Measurements from ENCODE around the gene HEXD.

The HEXD gene

DNA sequence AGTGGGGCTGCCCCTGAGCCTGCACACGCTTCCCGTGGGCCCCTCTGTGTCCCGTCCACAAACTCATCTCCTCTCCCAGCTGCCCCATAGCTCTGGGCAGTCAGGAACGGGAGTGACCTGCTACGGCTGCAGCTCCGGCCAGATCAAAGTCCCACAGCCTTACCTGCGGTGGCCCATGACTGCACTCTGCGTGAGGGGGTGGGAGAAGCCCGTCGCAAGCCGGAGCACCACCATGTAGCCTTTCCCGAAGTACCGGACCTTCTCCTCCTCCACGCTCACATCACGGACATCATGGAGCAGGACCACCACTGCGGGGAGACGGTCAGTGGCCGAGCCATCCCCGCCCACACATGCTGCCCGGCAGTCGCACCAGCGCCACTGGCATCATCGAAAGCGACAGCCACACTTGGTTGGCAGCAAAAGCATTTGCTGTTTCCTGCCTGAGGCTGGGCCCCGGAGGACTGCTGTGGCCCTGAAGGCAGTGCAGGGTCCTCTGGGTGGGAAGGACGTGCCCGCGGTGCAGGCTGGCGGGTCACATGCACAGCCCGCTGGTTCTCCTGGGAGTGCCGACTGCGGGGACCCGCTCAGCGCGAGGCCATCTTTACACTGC lies 26.2 kb downstream of the HEXD start:
- DNase-seq (ENCODE audit: insufficient read length, low spot score) (no peak), FAIRE-seq (no peak)
- TF ChIP-seq, protein P1, sequence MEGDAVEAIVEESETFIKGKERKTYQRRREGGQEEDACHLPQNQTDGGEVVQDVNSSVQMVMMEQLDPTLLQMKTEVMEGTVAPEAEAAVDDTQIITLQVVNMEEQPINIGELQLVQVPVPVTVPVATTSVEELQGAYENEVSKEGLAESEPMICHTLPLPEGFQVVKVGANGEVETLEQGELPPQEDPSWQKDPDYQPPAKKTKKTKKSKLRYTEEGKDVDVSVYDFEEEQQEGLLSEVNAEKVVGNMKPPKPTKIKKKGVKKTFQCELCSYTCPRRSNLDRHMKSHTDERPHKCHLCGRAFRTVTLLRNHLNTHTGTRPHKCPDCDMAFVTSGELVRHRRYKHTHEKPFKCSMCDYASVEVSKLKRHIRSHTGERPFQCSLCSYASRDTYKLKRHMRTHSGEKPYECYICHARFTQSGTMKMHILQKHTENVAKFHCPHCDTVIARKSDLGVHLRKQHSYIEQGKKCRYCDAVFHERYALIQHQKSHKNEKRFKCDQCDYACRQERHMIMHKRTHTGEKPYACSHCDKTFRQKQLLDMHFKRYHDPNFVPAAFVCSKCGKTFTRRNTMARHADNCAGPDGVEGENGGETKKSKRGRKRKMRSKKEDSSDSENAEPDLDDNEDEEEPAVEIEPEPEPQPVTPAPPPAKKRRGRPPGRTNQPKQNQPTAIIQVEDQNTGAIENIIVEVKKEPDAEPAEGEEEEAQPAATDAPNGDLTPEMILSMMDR (IDR thresholded peaks at IDR 0.05; ENCODE audit: insufficient read depth, missing control alignments) = no peak

DNA sequence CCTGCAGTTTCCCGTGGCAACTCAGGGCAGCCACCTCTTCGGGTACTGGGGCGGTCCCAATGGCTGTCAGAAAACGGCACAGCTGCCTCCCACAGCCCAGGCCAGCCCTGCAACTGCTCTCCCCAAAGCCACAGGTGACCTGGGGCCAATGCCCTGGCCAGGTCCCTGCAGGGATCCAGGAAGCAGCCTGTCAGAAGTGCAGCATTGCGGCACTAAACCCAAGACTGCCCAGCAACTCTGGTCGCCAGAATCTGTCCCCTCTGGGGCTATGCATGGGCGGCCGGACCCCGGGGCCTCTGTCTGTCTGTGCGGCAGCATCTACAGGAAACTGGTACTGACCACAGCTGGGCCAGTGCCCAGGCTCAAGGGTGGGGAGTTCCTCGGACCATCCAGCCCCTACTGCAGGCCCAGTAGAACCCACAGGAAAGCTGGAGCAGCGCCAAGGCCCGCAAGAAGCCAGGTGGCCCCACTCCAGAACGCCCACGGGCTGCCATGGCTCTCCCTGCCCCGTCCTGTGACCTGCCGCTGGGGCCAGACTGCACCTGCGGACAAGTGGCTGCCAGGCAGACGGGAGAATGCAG lies 26.9 kb downstream of the HEXD start:
- TF ChIP-seq, protein P1 (IDR thresholded peaks at IDR 0.05; ENCODE audit: insufficient read depth, missing control alignments) = no peak
- no peak for FAIRE-seq
- no peak for DNase-seq (ENCODE audit: insufficient read length, low spot score)

DNA sequence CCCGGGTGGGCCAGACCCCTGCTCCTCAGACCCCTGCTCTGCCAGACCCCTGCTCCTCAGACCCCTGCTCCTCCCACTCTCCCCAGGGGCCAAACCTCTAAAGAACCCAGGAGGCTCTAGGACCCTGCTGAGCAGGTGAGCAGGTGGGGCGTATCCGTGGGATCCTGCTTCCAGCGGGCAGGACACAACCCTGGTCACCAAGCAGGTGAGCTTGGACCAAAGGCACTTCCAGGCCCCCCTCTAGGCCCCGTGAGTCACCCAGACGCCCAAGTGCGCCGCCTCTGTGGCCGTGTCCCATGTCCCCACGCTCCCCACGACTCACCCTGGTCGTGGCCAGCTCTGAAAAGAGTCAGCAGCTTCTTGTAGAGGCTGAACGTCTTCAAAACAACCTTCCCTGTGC lies 27.4 kb downstream of the HEXD start:
- no peak for FAIRE-seq
- TF ChIP-seq, protein P1 (IDR thresholded peaks at IDR 0.05; ENCODE audit: insufficient read depth, missing control alignments) = no peak
- DNase-seq (ENCODE audit: insufficient read length, low spot score) = no peak

DNA sequence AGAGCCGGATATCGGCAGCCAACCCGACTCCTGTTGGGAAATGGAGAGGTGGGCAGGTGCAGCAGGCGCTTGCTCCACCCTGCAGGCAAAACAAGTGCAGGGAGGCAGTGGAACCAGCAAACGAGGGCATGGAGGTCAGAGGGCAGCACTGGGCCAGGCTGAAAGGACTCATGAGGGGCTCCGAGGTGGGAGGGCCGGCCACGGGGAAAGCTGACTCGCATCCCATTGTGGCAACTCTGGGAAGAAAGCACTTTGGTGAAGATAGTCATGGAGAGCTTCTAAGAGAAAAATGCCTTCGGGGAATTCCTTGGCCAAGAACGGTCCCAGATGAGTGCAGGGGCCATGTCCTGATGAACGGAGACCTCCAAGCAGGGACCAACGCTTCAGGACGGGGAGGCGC lies 28.0 kb downstream of the HEXD start:
- DNase-seq (ENCODE audit: insufficient read length, low spot score) = no peak
- TF ChIP-seq, protein P1 (IDR thresholded peaks at IDR 0.05; ENCODE audit: insufficient read depth, missing control alignments) = no peak
- no peak for FAIRE-seq

DNA sequence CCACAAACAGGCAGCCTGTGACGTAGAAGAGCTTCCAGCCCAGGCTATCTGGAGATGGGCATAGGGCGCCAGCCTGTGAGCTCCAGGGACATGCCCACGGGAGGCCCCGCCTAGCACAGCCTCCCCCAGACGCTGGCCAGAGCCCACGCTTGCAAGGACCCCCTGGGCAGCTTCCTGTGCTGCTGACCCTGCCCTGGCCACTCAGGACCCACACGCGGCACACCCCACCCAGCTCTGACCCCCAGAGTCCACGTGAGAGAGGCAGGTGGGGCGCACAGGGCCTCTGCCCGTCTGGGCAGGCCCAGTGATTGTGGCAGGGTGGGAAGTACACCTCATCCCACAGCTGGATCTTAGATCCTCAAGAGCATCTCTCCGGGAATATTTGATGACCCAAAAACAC lies 28.5 kb downstream of the HEXD start:
- no peak for DNase-seq (ENCODE audit: insufficient read length, low spot score)
- TF ChIP-seq, protein P1 (IDR thresholded peaks at IDR 0.05; ENCODE audit: insufficient read depth, missing control alignments) = no peak

DNA sequence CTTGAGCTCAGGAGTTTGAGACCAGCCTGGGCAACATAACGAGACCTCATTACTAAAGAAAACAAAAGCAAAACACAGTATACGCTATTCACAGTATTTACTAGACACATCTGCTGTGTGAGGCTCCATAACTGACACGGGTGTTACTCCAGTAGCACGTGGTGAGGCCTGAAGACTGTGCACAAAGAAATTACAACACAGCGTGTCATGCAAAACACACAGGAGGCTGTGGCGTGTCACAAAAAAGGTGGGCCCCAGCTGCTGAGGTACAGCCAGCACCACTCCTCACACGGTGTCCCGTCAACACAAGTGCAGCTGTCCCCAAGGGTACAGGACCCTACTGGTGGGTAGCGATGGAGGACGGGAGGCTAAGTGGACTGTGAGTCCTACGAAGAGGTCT lies 29.7 kb downstream of the HEXD start:
- FAIRE-seq = no peak
- TF ChIP-seq, protein P1 (IDR thresholded peaks at IDR 0.05; ENCODE audit: insufficient read depth, missing control alignments) = no peak
- DNase-seq (ENCODE audit: insufficient read length, low spot score) = no peak

More for the DNA sequence above, 28.5 kb downstream of the HEXD start:
- no peak for FAIRE-seq

DNA sequence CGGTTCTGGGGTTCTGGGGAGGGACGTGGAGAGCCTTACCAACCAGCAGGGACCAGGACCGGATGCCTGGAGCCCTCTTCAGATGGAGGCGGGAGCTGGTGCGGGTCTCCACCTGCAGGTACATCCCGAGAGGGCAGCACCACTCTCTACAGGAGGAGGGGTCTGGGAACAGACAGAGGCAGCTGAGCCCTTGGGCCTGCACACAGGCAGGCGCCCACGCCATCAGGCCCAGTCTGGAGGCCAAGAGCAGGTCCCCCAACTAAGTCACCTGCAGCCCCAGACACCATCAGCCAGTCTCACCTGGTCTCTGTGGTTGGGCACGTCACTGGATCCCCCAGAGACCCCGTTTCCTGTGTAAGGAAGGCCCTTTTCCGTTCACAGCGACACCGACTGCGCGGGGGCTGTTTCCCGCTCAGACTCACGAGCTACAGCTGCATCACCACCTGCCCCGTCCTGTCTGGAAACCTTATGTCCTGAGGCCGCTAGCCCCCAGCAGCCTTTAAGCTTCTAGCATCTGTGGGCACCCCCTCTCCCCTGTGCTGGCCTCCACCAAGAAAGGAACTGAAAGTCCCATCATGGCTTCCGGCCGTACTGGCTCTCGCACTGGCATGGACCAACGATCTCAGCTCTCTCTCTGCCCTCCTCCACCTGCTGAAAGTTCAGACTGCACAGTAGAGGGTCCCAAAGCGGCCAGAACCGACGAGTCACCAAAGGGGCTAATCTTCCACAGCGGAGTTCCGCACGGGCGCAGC lies 31.2 kb downstream of the HEXD start:
- DNase-seq (ENCODE audit: insufficient read length, low spot score) = no peak
- TF ChIP-seq, protein P1 (IDR thresholded peaks at IDR 0.05; ENCODE audit: insufficient read depth, missing control alignments) = no peak
- FAIRE-seq = no peak

All from D721Med (cell line).